ENCODE results near the gene ISLR.
"Not testable (repeated sequence)": the region's sequence is repeated elsewhere in the genome, so short reads cannot be mapped to it uniquely, and the experiment has no call there.

ISLR gene

GRCh38 chr15:74138642-74139041, 34.9 kb upstream of the ISLR start:
- DNase-seq = no peak

- no peak for DNase-seq
These were observed 31.9 kb upstream of the ISLR start for GRCh38 chr15:74141591-74141990.

- DNase-seq = no peak
These were observed 29.2 kb upstream of the ISLR start for GRCh38 chr15:74144153-74144775.

- no peak for DNase-seq
These were observed 27.2 kb upstream of the ISLR start for GRCh38 chr15:74146277-74146800.

- DNase-seq = no peak
These were observed 26.5 kb upstream of the ISLR start for GRCh38 chr15:74147051-74147450.

- no peak for DNase-seq
These were observed 17.6 kb upstream of the ISLR start for GRCh38 chr15:74155766-74156417.

- no peak for DNase-seq
These were observed 16.7 kb upstream of the ISLR start for GRCh38 chr15:74156678-74157411.

GRCh38 chr15:74157868-74158827, 15.4 kb upstream of the ISLR start:
- DNase-seq = no peak

GRCh38 chr15:74158855-74159650, 14.5 kb upstream of the ISLR start:
- no peak for DNase-seq

GRCh38 chr15:74159773-74160172, 13.7 kb upstream of the ISLR start:
- DNase-seq = no peak

- DNase-seq = not testable (repeated sequence)
These were observed 13.1 kb upstream of the ISLR start for GRCh38 chr15:74160390-74160789.

GRCh38 chr15:74162195-74162536, 11.3 kb upstream of the ISLR start:
- DNase-seq = not testable (repeated sequence)

- no peak for DNase-seq
These were observed 8.0 kb upstream of the ISLR start for GRCh38 chr15:74165461-74165860.

GRCh38 chr15:74167891-74168331, 5.6 kb upstream of the ISLR start:
- no peak for DNase-seq

- no peak for DNase-seq
These were observed 4.8 kb upstream of the ISLR start for GRCh38 chr15:74168711-74169126.

GRCh38 chr15:74170071-74170844, 3.3 kb upstream of the ISLR start:
- no peak for DNase-seq

GRCh38 chr15:74170875-74171578, 2.5 kb upstream of the ISLR start:
- no peak for DNase-seq

- DNase-seq = no peak
These were observed 1.5 kb upstream of the ISLR start for GRCh38 chr15:74171965-74172541.

GRCh38 chr15:74172701-74173379, 670 bp upstream of the ISLR start:
- no peak for DNase-seq
